Mucosa of gallbladder (tissue), 1 donor: ENCODE results near the gene ZNF491. TPM values are rescaled to one million over a fixed set of nuclear protein-coding genes. Genes with fewer than 3 reads are reported as not detected.
"Not testable (repeated sequence)": the region's sequence is repeated elsewhere in the genome, so short reads cannot be mapped to it uniquely, and the experiment has no call there.

Source experiments
- DNase-seq: peaks from one replicate; pipeline ENCODE4 v3.0.0-alpha.2; 2020; ENCODE audit warnings: low spot score
- total RNA-seq: library from RNA; stranded (reverse); gene quantifications from one replicate; pipeline ENCODE4 v1.2.1, GENCODE V29; 2021
- donor health status: DM: no; HTN: no; CAD: no.

Gene ZNF491
- total RNA-seq, 1 donor from 2014 or later = 3.9 TPM

GRCh38 chr19:11806354-11807098 lies 8.2 kb downstream of the ZNF491 start:
- no peak for DNase-seq

GRCh38 chr19:11807099-11807380 lies 8.7 kb downstream of the ZNF491 start:
- DNase-seq = no peak

GRCh38 chr19:11813703-11814028 lies 15.3 kb downstream of the ZNF491 start:
- no peak for DNase-seq

- DNase-seq = peak; percentile 97
These were observed 15.8 kb downstream of the ZNF491 start, which contains the start of gene ZNF440 for GRCh38 chr19:11814029-11814699. Gene ZNF440, plus strand, starts transcription at chr19:11814273. Its CDS starts 175 bp downstream, at chr19:11814448.

GRCh38 chr19:11814700-11815035 lies 16.3 kb downstream of the ZNF491 start:
- no peak for DNase-seq

- no peak for DNase-seq
These were observed 23.3 kb downstream of the ZNF491 start for GRCh38 chr19:11821474-11822109.

- DNase-seq = not testable (repeated sequence)
These were observed 30.9 kb downstream of the ZNF491 start for GRCh38 chr19:11828957-11829876.

- DNase-seq = no peak
These were observed 34.1 kb downstream of the ZNF491 start for GRCh38 chr19:11832253-11832912.

- DNase-seq = no peak
These were observed 35.2 kb downstream of the ZNF491 start for GRCh38 chr19:11833541-11833940.

- DNase-seq = not testable (repeated sequence)
These were observed 37.3 kb downstream of the ZNF491 start for GRCh38 chr19:11835626-11836066.

- DNase-seq = no peak
These were observed 45.4 kb downstream of the ZNF491 start for GRCh38 chr19:11843722-11844121.

GRCh38 chr19:11847615-11848014 lies 49.3 kb downstream of the ZNF491 start:
- DNase-seq = not testable (repeated sequence)

- DNase-seq = no peak
These were observed 49.9 kb downstream of the ZNF491 start for GRCh38 chr19:11848200-11848593.

GRCh38 chr19:11848594-11849469 lies 50.5 kb downstream of the ZNF491 start, which contains the start of gene ZNF439:
Gene ZNF439, plus strand, starts transcription at chr19:11848726. Its CDS starts 142 bp downstream, at chr19:11848868.
- peak; percentile 96 for DNase-seq

GRCh38 chr19:11850289-11850688 lies 52.0 kb downstream of the ZNF491 start:
- DNase-seq = not testable (repeated sequence)

GRCh38 chr19:11853358-11853757 lies 55.0 kb downstream of the ZNF491 start:
- no peak for DNase-seq

GRCh38 chr19:11856596-11857250 lies 58.4 kb downstream of the ZNF491 start:
- no peak for DNase-seq
